AG09309 (cell line): ENCODE results near the gene ETNK2.

Experiments used
- DNase-seq: peaks from one replicate; pipeline ENCODE4 v3.0.0-alpha.2; 2010; ENCODE audit warnings: low read depth
- H3K4me3 ChIP-seq: 2 replicates; pipeline ENCODE4 v1.5.1; 2011; ENCODE audit warnings: mild to moderate bottlenecking, low read depth, low read length, moderate library complexity; ENCODE audit not compliant: control insufficient read depth
- TF ChIP-seq, protein P1 (sequence below): IDR thresholded peaks from 2 replicates; pipeline ENCODE4 v1.5.1; 2011; ENCODE audit warnings: mild to moderate bottlenecking, low read depth, low read length, inconsistent platforms; ENCODE audit not compliant: insufficient read depth, control insufficient read depth; ENCODE audit errors: missing control alignments

Gene ETNK2

GRCh38 chr1:204169858-204170257 lies 18.0 kb upstream of the ETNK2 start:
- TF ChIP-seq, protein P1, sequence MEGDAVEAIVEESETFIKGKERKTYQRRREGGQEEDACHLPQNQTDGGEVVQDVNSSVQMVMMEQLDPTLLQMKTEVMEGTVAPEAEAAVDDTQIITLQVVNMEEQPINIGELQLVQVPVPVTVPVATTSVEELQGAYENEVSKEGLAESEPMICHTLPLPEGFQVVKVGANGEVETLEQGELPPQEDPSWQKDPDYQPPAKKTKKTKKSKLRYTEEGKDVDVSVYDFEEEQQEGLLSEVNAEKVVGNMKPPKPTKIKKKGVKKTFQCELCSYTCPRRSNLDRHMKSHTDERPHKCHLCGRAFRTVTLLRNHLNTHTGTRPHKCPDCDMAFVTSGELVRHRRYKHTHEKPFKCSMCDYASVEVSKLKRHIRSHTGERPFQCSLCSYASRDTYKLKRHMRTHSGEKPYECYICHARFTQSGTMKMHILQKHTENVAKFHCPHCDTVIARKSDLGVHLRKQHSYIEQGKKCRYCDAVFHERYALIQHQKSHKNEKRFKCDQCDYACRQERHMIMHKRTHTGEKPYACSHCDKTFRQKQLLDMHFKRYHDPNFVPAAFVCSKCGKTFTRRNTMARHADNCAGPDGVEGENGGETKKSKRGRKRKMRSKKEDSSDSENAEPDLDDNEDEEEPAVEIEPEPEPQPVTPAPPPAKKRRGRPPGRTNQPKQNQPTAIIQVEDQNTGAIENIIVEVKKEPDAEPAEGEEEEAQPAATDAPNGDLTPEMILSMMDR, result no peak
- DNase-seq, result no peak
- H3K4me3 ChIP-seq, result no peak overlapping the region

DNA sequence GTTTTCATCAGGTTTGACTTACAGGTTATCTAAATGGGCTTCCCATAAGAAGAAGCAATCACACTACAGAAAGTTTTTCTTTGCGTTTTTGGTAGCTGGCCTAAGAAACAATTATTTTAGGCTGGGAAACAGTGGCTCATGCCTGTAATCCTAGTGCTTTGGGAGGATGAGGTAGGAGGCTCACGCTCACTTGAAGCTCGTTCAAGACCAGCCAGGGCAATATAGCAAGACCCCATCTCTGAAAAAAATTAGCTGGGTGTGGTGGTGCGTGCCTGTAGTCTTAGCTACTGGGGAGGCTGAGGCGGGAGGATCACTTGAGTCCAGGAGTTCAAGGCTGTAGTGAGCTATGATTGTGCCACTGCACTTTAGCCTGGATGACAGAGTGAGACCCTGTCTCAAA lies 15.9 kb upstream of the ETNK2 start:
- TF ChIP-seq, protein P1, result no peak
- H3K4me3 ChIP-seq, result no peak overlapping the region
- no peak for DNase-seq

DNA sequence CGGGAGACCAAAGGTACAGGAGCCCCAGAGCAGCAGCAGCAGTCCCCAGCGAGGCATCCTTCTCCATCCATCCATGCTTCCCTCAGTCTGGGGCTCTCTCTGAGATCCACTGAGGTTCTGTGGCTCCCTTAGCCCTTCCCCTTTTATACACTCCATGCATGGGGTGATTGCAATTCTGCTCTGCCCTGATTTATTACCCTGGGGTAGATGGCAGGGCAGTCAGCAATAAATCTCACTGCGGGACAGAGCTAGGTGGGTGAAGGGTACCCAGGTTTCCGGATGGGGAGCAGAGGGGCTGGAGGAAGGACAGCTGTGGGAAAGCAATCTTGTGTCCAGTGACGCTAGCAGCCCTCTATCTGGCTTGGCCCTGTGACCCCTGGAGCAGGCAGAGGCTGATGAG lies 14.4 kb upstream of the ETNK2 start, which contains the start of gene REN:
TSS of gene REN (minus strand) at position 119 of the 400 bp plus-strand sequence. CDS start at position 75, 44 bp downstream.
- TF ChIP-seq, protein P1, result no peak

DNA sequence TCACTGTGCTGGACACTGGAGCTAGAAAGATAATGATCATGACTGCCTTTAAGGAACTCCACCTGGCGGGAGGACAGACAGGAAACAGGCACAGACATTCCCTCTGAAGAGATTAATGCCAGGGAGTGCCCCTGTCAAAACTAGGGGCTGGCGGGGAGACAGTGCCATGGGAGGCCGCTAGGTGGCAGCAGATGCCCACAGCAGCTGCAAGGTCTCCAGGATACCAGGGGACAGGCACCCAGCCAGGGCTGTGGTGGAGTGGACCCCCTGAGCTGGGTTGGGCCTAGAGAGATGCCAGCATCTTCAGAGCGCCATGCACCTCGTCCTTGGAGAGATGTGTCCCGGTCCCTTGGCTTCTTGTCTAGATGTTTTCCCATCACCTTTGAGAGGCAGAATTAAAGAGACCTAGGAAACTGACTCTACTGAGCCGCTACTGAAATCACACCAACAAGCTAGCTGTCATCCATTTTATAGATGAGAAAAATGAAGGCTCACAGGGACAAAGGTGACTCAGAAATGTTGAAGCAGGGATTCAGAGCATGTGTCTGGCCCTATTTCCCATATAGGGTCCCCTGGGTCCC lies 10.7 kb upstream of the ETNK2 start:
- DNase-seq, result no peak
- TF ChIP-seq, protein P1, result peak; percentile 99
- H3K4me3 ChIP-seq, result no peak overlapping the region

More for the DNA sequence above, 14.4 kb upstream of the ETNK2 start, which contains the start of gene REN:
- no peak within 1 kb of the TSS for H3K4me3 ChIP-seq
- no peak for DNase-seq

DNA sequence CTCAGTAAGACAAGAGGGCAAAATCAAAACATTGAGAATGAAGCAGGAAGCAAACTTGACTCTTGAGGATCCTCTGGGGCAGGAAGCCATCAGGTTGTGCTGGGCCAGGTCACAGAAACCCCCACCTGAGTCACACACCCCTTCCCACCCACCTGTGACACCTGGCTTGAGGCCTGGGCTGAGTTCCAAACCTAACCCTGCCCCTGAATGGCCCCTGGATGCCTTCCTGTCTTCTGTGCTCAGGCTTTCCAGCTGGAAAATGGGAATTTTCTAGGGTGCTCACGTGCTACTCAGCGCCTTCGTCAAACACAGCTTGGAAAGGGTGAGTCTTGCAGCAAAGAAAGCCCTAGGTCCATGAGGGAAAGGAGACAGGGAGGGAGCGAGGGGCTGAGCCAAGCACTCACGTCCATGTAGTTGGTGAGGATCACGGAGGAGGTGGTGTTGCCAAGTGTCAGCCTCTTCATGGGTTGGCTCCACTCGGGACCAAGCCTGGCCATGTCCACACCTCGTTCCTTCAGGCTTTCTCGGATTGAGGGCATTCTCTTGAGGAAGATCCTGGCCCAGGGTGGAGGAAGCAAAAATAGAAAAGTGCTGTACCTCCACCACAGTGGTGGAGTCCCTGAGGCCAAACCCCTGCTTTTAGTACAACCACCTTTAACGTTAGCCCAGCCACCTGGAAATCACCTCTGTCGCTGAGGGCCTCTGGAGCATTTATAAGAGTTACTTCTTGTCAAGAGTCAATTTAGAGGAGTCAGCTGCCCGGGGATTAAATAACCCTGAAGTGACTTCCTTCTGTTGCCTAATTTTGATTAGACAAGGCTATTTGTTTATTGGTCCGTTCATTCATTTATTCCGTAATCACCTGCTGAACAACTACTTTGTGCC lies 10.0 kb upstream of the ETNK2 start:
- DNase-seq, result no peak
- TF ChIP-seq, protein P1, result no peak
- no peak overlapping the region for H3K4me3 ChIP-seq

GRCh38 chr1:204157962-204158361 lies 6.1 kb upstream of the ETNK2 start:
- no peak for DNase-seq
- H3K4me3 ChIP-seq, result no peak overlapping the region
- TF ChIP-seq, protein P1, result no peak
